HG03378 (cell line): Measurements from ENCODE around the gene TRPV4.
"Not testable (repeated sequence)": the region's sequence is repeated elsewhere in the genome, so short reads cannot be mapped to it uniquely, and the experiment has no call there.

Experiments used
- ATAC-seq: cut with Tn5 transposase; IDR thresholded peaks from one replicate; pipeline ENCODE4 v1.9.1; 2021; ENCODE audit warnings: mild to moderate bottlenecking, moderate library complexity; ENCODE audit not compliant: unreplicated experiment

TRPV4 gene

GRCh38 chr12:109833307-109834189 is at the start of gene TRPV4:
Gene TRPV4 (minus strand): TSS chr12:109833398. CDS start chr12:109814796, 18,602 bp downstream.
- no peak for ATAC-seq

- ATAC-seq = no peak
Observed at GRCh38 chr12:109881752-109882151, 48.6 kb upstream of the TRPV4 start.

- ATAC-seq = no peak
Observed at GRCh38 chr12:109880938-109881337, 47.7 kb upstream of the TRPV4 start.

- peak; percentile 69 for ATAC-seq
Observed at GRCh38 chr12:109880043-109880931, 47.1 kb upstream of the TRPV4 start, which contains the start of gene GLTP. Gene GLTP (minus strand): TSS chr12:109880541. CDS start chr12:109880374, 167 bp downstream.

- ATAC-seq = no peak
Observed at GRCh38 chr12:109879351-109880042, 46.3 kb upstream of the TRPV4 start.

GRCh38 chr12:109878749-109879148 is 45.6 kb upstream of the TRPV4 start:
- ATAC-seq = no peak

DNA sequence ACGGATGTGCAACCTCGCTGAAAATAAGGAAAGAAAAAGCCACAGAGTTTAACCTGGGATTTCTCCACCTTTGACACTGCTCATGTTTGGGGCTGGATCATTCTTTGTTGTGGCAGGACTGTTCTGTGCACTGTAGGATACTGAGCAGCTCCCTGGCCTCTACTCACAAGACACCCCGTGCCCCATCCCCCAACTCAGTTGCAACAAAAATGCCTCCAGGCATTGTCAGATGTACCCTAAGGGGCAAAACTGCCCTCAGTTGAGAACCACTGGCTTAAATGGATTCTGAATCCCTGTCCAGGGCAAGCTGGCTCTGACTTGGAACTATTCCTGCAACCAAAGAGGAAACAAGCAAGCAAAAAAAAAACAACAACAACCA is 45.0 kb upstream of the TRPV4 start:
- no peak for ATAC-seq

DNA sequence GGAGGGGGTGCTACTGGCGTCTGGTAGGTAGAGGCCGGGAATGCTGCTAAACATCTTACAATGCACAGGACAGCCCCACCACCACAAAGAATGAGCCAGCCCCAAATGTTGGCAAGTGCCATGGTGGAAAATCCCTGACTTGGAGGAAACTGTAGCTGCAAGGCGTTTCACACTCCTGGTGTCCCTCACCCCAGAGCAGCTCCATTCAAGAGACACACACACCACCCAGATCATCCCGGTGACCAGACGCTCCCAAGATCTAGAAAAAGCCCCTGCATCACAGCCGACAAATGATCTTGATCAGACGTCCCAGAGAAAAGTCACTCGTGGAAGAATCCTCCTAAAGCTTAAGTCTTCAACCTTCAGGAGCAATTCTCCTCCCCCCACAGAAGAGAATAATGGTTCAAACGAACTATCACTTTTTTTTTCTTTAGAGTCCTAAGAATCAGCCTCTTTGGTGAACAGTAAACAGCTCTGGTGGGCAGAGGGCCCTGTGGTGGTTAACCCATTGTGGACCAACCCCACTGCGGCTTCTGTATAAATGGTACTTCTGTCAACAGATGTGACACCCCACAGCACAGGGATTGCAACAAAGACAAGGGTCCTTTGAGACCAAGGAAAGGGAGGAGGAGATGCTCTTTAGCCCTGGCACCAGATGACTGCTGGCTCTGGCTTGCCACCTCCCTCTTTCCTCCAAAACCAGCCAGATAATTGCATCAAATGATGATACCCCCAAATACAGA is 44.5 kb upstream of the TRPV4 start:
- no peak for ATAC-seq

GRCh38 chr12:109876406-109876805 is 43.2 kb upstream of the TRPV4 start:
- ATAC-seq = no peak

GRCh38 chr12:109875572-109876131 is 42.5 kb upstream of the TRPV4 start:
- ATAC-seq = no peak

DNA sequence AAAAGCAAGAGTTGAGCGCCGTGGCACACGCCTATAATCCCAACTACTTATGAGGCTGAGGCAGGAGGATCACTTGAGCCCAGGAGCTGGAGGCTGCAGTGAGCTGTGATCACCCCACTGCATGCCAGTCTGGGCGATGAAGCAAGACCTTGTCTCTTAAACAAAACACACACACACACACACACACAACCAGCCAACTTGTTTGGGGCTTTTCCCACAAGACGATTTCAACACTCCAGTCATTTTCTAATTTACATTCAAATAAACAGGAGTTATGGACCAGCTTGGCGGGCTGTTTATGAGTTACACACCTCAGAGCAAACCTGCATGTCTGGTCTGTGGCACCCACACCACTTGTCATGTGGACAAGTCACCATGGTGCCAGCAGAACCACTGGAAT is 40.5 kb upstream of the TRPV4 start:
- no peak for ATAC-seq

- ATAC-seq = no peak
Observed at GRCh38 chr12:109871668-109872314, 38.6 kb upstream of the TRPV4 start.

GRCh38 chr12:109870648-109871047 is 37.5 kb upstream of the TRPV4 start:
- ATAC-seq = no peak

DNA sequence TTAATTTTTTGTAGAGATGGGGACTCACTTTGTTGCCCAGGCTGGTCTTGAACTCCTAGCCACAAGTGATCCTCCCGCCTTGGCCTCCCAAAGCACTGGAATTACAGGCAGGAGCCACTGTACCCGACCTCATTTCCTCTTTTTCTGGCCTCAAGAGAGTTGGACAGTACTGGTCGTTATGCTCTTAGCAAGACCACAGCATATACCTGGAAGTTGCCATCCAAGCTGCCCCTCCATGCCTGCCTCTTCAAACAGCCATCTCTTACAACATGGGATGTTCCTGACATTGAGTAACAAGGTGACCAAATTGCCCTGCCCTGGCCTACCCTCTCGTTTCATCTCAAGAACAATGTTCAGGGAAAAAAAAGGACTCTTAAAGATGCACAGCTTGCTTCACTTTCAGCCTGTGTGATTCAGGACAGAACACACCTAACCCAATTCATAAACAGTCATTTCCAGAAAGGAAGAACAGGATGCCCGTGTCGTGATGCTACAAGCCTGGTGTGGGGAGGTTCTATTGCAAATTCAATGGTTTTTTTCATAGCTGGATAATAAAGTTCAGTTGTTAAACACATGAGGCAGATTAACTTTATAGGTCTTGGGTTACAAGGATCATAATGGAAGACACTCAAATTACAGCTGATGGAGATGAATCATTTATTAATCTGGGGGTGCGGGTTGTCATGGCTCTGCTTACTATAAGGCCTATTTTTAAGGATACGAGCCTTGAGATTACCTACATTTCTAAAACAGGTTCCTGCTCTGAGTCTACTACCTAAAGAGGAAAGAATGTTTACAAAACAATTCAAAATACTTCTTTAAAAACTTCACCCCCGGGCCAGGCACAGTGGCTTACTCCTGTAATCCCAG is 35.2 kb upstream of the TRPV4 start:
- no peak for ATAC-seq

- no peak for ATAC-seq
Observed at GRCh38 chr12:109864916-109865315, 31.7 kb upstream of the TRPV4 start.

DNA sequence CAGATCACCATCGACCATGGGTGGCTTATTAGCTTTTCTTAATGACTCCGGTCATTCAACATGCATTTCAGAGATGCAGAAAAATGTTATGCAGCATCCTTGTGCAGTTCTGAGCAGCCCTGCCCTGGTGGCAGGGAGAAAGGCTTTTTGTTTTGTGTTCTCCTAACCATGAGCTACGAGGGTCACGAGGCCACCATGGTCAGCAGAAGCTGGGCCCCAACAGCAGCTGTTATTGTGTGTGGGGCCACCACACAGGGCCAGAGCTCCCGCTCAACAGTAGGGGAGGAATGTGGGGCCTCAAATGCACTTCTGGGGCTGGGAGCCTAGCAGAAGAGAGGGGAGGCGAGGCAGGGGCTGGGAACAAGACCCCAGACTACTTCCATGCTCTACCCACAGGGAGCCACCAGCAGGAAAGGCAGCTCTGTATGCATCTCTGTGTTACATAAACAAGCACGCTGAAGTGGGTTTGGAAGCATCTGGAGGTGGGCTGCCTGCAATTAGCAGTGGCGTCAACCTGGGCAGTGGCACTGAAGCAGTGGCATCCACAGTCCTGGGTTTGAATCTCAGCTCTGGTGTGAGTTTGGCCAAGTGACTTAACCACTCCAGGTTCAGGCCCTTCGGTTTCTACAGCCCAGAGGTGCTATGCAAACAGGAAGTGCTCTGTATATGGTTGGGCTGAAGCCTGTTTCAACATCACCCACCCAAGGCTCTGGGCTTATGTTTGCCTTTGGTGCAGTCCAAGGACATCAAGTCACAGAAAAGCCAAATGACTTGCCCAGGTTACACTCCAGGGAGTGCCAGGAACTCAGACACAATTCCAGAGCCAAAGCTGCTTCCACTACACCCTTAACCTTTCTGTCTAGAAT is 30.9 kb upstream of the TRPV4 start:
- ATAC-seq = no peak

GRCh38 chr12:109862491-109862890 is 29.3 kb upstream of the TRPV4 start:
- ATAC-seq = not testable (repeated sequence)
